Neural progenitor cell (in vitro differentiated cells): Measurements from ENCODE around the gene SDF4. TPM values are rescaled to one million over a fixed set of nuclear protein-coding genes. Genes with fewer than 3 reads are reported as not detected.

ENCODE experiments used
- DNase-seq: peaks from one replicate; pipeline ENCODE4 v3.0.0-alpha.2; 2016; ENCODE audit warnings: low spot score
- H2AFZ ChIP-seq: fragments of 200-600 bp; sonication (generic); replicated peaks from 2 replicates; pipeline ENCODE4 v1.6.1; 2016; ENCODE audit warnings: antibody characterized with exemption
- H3F3A ChIP-seq: fragments of 200-600 bp; sonication (generic); 2 replicates; pipeline ENCODE4 v1.6.1; 2016; ENCODE audit warnings: antibody characterized with exemption, low read depth
- H3K27ac ChIP-seq: fragments of 200-600 bp; sonication (generic); 2 replicates; pipeline ENCODE4 v1.5.1; 2016; ENCODE audit warnings: mild to moderate bottlenecking
- H3K27me3 ChIP-seq: fragments of 200-600 bp; sonication (generic); 2 replicates; pipeline ENCODE4 v1.6.1; 2016; ENCODE audit warnings: mild to moderate bottlenecking, moderate library complexity
- H3K36me3 ChIP-seq: fragments of 200-600 bp; sonication (generic); 2 replicates; pipeline ENCODE4 v1.5.1; 2016
- H3K4me1 ChIP-seq: fragments of 200-600 bp; sonication (generic); 2 replicates; pipeline ENCODE4 v1.6.1; 2016; ENCODE audit warnings: mixed run types
- H3K4me2 ChIP-seq: fragments of 200-600 bp; sonication (generic); 2 replicates; pipeline ENCODE4 v1.6.1; 2016
- H3K4me3 ChIP-seq: fragments of 200-600 bp; sonication (generic); 2 replicates; pipeline ENCODE4 v1.5.1; 2016
- H3K79me2 ChIP-seq: fragments of 200-600 bp; sonication (generic); 2 replicates; pipeline ENCODE4 v1.6.1; 2016; ENCODE audit warnings: low read depth
- H3K9ac ChIP-seq: fragments of 200-600 bp; sonication (generic); 2 replicates; pipeline ENCODE4 v1.6.1; 2016
- H3K9me3 ChIP-seq: fragments of 200-600 bp; sonication (generic); 2 replicates; pipeline ENCODE4 v1.5.1; 2016; ENCODE audit warnings: low read depth
- H4K20me1 ChIP-seq: fragments of 200-600 bp; sonication (generic); 2 replicates; pipeline ENCODE4 v1.6.1; 2016; ENCODE audit warnings: low read depth
- H3K27ac Mint-ChIP-seq: 3 replicates; pipeline ENCODE4 v1.8.0; 2021; ENCODE audit warnings: mixed read lengths
- H3K27me3 Mint-ChIP-seq: 2 replicates; pipeline ENCODE4 v1.8.0; 2022; ENCODE audit warnings: low read depth, mild to moderate bottlenecking, inconsistent platforms, moderate library complexity, mixed read lengths; ENCODE audit not compliant: insufficient read depth
- H3K36me3 Mint-ChIP-seq: 3 replicates; pipeline ENCODE4 v1.8.0; 2021; ENCODE audit warnings: mixed read lengths
- H3K4me1 Mint-ChIP-seq: 3 replicates; pipeline ENCODE4 v1.8.0; 2021; ENCODE audit warnings: mixed read lengths
- H3K4me3 Mint-ChIP-seq: 3 replicates; pipeline ENCODE4 v1.8.0; 2021; ENCODE audit warnings: mild to moderate bottlenecking, moderate library complexity, mixed read lengths
- H3K9me3 Mint-ChIP-seq: 3 replicates; pipeline ENCODE4 v1.8.0; 2020; ENCODE audit warnings: mixed read lengths
- EZH2 ChIP-seq: fragments of 200-600 bp; sonication (generic); IDR thresholded peaks from 2 replicates; pipeline ENCODE4 v1.6.1; 2017; ENCODE audit warnings: antibody characterized with exemption, mild to moderate bottlenecking, moderate library complexity
- EZH2phosphoT487 ChIP-seq: fragments of 200-600 bp; sonication (generic); IDR thresholded peaks from 2 replicates; pipeline ENCODE4 v1.6.1; 2017; ENCODE audit warnings: antibody characterized with exemption
- microRNA counts: library from miRNA; unstranded; fragments of <30 nt; microRNA quantifications from one replicate; lab custom pipeline; 2016
- microRNA-seq: library from miRNA; unstranded; fragments of <30 nt; microRNA quantifications from one replicate; pipeline ENCODE4, GENCODE V29; 2016
- small RNA-seq: library from RNA; depleted of rRNA; stranded (forward); fragments of <200 nt; gene quantifications from one replicate; pipeline ENCODE3, GENCODE V24; 2015
- total RNA-seq: library from RNA; depleted of rRNA; stranded (reverse); fragments of >200 nt; gene quantifications from 2 replicates; pipeline ENCODE4 v1.2.3, GENCODE V29; 2015; ENCODE audit warnings: low replicate concordance
- TF ChIP-seq, protein P1 (sequence below): fragments of 200-600 bp; sonication (generic); IDR thresholded peaks from 2 replicates; pipeline ENCODE4 v1.5.1; 2017; ENCODE audit warnings: antibody characterized with exemption, mild to moderate bottlenecking

SDF4 gene
- total RNA-seq, 1 donor from 2014 or later: 16.6 TPM

DNA sequence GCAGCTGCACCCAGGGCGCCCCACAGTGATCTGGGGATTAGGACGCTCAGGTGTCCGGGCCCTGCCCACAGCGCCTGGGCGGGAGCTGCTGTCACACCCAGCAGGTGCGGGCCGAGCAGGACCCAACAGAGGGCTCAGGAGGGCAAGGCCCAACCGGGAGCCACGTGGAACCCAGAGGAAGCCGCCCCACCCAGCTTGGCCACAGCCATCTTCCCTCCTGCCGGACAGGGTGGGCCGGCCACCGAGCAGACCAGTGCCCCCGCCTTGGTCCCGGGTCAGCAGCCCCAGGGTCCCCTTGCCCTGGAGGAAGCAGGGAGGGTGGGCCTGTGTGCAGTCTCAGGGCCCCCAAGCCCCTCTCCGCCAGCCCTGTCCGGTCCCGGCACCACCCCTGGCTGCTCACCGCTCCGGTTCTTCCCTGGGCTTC, 64.4 kb downstream of the SDF4 start:
- peaks cover 14% of the 10 kb centered on the region for H3K4me1 Mint-ChIP-seq
- TF ChIP-seq EZH2phosphoT487 (no peak), EZH2 (no peak)
- TF ChIP-seq, protein P1, sequence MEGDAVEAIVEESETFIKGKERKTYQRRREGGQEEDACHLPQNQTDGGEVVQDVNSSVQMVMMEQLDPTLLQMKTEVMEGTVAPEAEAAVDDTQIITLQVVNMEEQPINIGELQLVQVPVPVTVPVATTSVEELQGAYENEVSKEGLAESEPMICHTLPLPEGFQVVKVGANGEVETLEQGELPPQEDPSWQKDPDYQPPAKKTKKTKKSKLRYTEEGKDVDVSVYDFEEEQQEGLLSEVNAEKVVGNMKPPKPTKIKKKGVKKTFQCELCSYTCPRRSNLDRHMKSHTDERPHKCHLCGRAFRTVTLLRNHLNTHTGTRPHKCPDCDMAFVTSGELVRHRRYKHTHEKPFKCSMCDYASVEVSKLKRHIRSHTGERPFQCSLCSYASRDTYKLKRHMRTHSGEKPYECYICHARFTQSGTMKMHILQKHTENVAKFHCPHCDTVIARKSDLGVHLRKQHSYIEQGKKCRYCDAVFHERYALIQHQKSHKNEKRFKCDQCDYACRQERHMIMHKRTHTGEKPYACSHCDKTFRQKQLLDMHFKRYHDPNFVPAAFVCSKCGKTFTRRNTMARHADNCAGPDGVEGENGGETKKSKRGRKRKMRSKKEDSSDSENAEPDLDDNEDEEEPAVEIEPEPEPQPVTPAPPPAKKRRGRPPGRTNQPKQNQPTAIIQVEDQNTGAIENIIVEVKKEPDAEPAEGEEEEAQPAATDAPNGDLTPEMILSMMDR: no peak
- H3K27ac ChIP-seq: no peak overlapping the region
- H3F3A ChIP-seq: peaks cover 17% of the 10 kb centered on the region
- H3K4me3 Mint-ChIP-seq: no peak overlapping the region
- H3K79me2 ChIP-seq: no peaks in the 10 kb centered on the region
- H4K20me1 ChIP-seq: no peaks in the 10 kb centered on the region
- no peaks in the 10 kb centered on the region for H3K36me3 ChIP-seq
- no peaks in the 10 kb centered on the region for H3K9me3 Mint-ChIP-seq
- peaks cover 9% of the 10 kb centered on the region for H3K27me3 Mint-ChIP-seq
- DNase-seq: no peak
- no peak overlapping the region for H3K4me2 ChIP-seq
- H3K36me3 Mint-ChIP-seq: no peaks in the 10 kb centered on the region
- H3K27me3 ChIP-seq: peaks cover 33% of the 10 kb centered on the region
- no peak overlapping the region for H3K4me3 ChIP-seq
- no peak overlapping the region for H3K27ac Mint-ChIP-seq
- H3K9ac ChIP-seq: no peak overlapping the region
- H3K9me3 ChIP-seq: no peaks in the 10 kb centered on the region
- H3K4me1 ChIP-seq: peaks cover 21% of the 10 kb centered on the region
- H2AFZ ChIP-seq: no peak overlapping the region

MicroRNAs within 50 kb of the gene (microRNA counts, 767-probe panel; counts per million panel counts)
- 460 counts per million, percentile 90 among the panel's probes with 10 or more counts for microRNA hsa-miR-200a-3p (lab: Ali Mortazavi, UCI)
- 5,418 counts per million, percentile 91 among the panel's probes with 10 or more counts for microRNA hsa-miR-200b-3p (lab: Ali Mortazavi, UCI)
- 460 counts per million, percentile 90 among the panel's probes with 10 or more counts for microRNA hsa-miR-429 (lab: Ali Mortazavi, UCI)

Small RNA genes lying within 50 kb of the gene (microRNA-seq; reads per million reads assigned to microRNA genes)
- 17.4 reads per million, percentile 49 among the genes with 10 or more reads in this experiment for gene MIR200A
- 82.1 reads per million, percentile 73 among the genes with 10 or more reads in this experiment for gene MIR200B
- gene MIR429: 25.2 reads per million, percentile 57 among the genes with 10 or more reads in this experiment

Small RNA genes lying within 50 kb of the gene (small RNA-seq; reads per million reads assigned to genes)
- gene MIR200A (0.14 reads per million), gene MIR200B (4.4 reads per million, percentile 93 among the genes with 10 or more reads in this experiment), gene MIR429 (not detected)

Other genes with a start within 250 kb of the SDF4 start
- gene PERM1, start 249.9 kb downstream of the SDF4 start, total RNA-seq: not detected in 2 replicates
- 7.6 and 35.7 TPM in 2 replicates for gene HES4, start 231.9 kb downstream of the SDF4 start, total RNA-seq
- 22.4 and 33.6 TPM in 2 replicates for gene ISG15, start 218.5 kb downstream of the SDF4 start, total RNA-seq
- gene AGRN, start 211.9 kb downstream of the SDF4 start, total RNA-seq: 34.1 and 142 TPM in 2 replicates
- not detected in 2 replicates for gene RNF223, start 157.7 kb downstream of the SDF4 start, total RNA-seq
- 8.0 and 24.0 TPM in 2 replicates for gene C1orf159, start 115.9 kb downstream of the SDF4 start, total RNA-seq
- 0.22 TPM in 1 of 2 replicates, not detected in the other for gene TTLL10, start 58.1 kb downstream of the SDF4 start, total RNA-seq
- gene TNFRSF18, start 25.4 kb downstream of the SDF4 start, total RNA-seq: not detected in 2 replicates
- gene TNFRSF4, start 17.8 kb downstream of the SDF4 start, total RNA-seq: 0.09 TPM in 1 of 2 replicates, not detected in the other
- gene B3GALT6, start 236 bp upstream of the SDF4 start, total RNA-seq: 15.8 and 32.4 TPM in 2 replicates
- gene C1QTNF12, start 14.7 kb upstream of the SDF4 start, total RNA-seq: 0.28 and 2.1 TPM in 2 replicates
- gene UBE2J2, start 41.9 kb upstream of the SDF4 start, total RNA-seq: 32.9 and 39.2 TPM in 2 replicates
- 0.41 and 4.7 TPM in 2 replicates for gene SCNN1D, start 48.4 kb upstream of the SDF4 start, total RNA-seq
- gene ACAP3, start 75.9 kb upstream of the SDF4 start, total RNA-seq: 10.7 and 24.6 TPM in 2 replicates
- gene PUSL1, start 76.6 kb upstream of the SDF4 start, total RNA-seq: 3.7 and 22.5 TPM in 2 replicates
- gene INTS11, start 92.7 kb upstream of the SDF4 start, total RNA-seq: 62.4 and 116 TPM in 2 replicates
- gene CPTP, start 92.8 kb upstream of the SDF4 start, total RNA-seq: 1.0 and 13.5 TPM in 2 replicates
- 0.22 TPM in 1 of 2 replicates, not detected in the other for gene TAS1R3, start 99.3 kb upstream of the SDF4 start, total RNA-seq
- gene DVL1, start 117.4 kb upstream of the SDF4 start, total RNA-seq: 14.5 and 64.1 TPM in 2 replicates
- 6.8 and 24.0 TPM in 2 replicates for gene MXRA8, start 126.6 kb upstream of the SDF4 start, total RNA-seq
- gene AURKAIP1, start 143.2 kb upstream of the SDF4 start, total RNA-seq: 26.4 and 82.2 TPM in 2 replicates
- 143 and 198 TPM in 2 replicates for gene CCNL2, start 167.3 kb upstream of the SDF4 start, total RNA-seq
- 89.0 and 96.1 TPM in 2 replicates for gene MRPL20, start 175.3 kb upstream of the SDF4 start, total RNA-seq
- gene ANKRD65, start 189.3 kb upstream of the SDF4 start, total RNA-seq: 0.15 and 1.7 TPM in 2 replicates
- gene VWA1, start 203.7 kb upstream of the SDF4 start, total RNA-seq: 2.4 and 7.0 TPM in 2 replicates
- gene ATAD3C, start 217.7 kb upstream of the SDF4 start, total RNA-seq: not detected in 2 replicates
- 9.3 and 21.1 TPM in 2 replicates for gene ATAD3B, start 239.8 kb upstream of the SDF4 start, total RNA-seq